ENCODE data around the gene DNAH10.

DNAH10 gene

GRCh38 chr12:123936471-123936870, 174.4 kb downstream of the DNAH10 start:
- no peak overlapping the region for H3K4me3 ChIP-seq (ENCODE audit: low read depth, low read length)
- TF ChIP-seq CTCF (IDR thresholded peaks at IDR 0.05; ENCODE audit: borderline replicate concordance, insufficient read depth, low read depth, low read length): no peak

GRCh38 chr12:123936956-123937706, 175.0 kb downstream of the DNAH10 start:
- TF ChIP-seq CTCF (IDR thresholded peaks at IDR 0.05; ENCODE audit: borderline replicate concordance, insufficient read depth, low read depth, low read length): no peak
- no peak overlapping the region for H3K4me3 ChIP-seq (ENCODE audit: low read depth, low read length)

- H3K4me3 ChIP-seq (ENCODE audit: low read depth, low read length): no peak overlapping the region
- TF ChIP-seq CTCF (IDR thresholded peaks at IDR 0.05; ENCODE audit: borderline replicate concordance, insufficient read depth, low read depth, low read length): no peak
These were observed 175.8 kb downstream of the DNAH10 start for GRCh38 chr12:123937707-123938591.

GRCh38 chr12:123938679-123939480, 176.8 kb downstream of the DNAH10 start:
- TF ChIP-seq CTCF (IDR thresholded peaks at IDR 0.05; ENCODE audit: borderline replicate concordance, insufficient read depth, low read depth, low read length): peak; percentile 51
- H3K4me3 ChIP-seq (ENCODE audit: low read depth, low read length): no peak overlapping the region

- H3K4me3 ChIP-seq (ENCODE audit: low read depth, low read length): no peak overlapping the region
- no peak for TF ChIP-seq CTCF (IDR thresholded peaks at IDR 0.05; ENCODE audit: borderline replicate concordance, insufficient read depth, low read depth, low read length)
These were observed 177.9 kb downstream of the DNAH10 start for GRCh38 chr12:123939716-123940626.

GRCh38 chr12:123940627-123940966, 178.5 kb downstream of the DNAH10 start:
- no peak for TF ChIP-seq CTCF (IDR thresholded peaks at IDR 0.05; ENCODE audit: borderline replicate concordance, insufficient read depth, low read depth, low read length)
- H3K4me3 ChIP-seq (ENCODE audit: low read depth, low read length): no peak overlapping the region

Data from GM12875 (cell line).